Testis (tissue), 2 donors: ENCODE results near the gene TLR4.

Experiments used
- POLR2A ChIP-seq: fragments of 450-650 bp; IDR thresholded peaks from one replicate; pipeline ENCODE4 v1.6.1; 2017; ENCODE audit warnings: antibody characterized with exemption, mild to moderate bottlenecking, moderate library complexity
- TF ChIP-seq, protein P1 (sequence below), 3 experiments: fragments of 450-650 bp in 2 of 3; fragments of 200-600 bp in 1 of 3; sonication (generic) in 1 of 3; IDR thresholded peaks; one replicate each; pipeline ENCODE4 v1.5.1; 2016 to 2019; ENCODE audit warnings: antibody characterized with exemption in 3 of 3, mild to moderate bottlenecking in 2 of 3, moderate library complexity in 1 of 3

DNA sequence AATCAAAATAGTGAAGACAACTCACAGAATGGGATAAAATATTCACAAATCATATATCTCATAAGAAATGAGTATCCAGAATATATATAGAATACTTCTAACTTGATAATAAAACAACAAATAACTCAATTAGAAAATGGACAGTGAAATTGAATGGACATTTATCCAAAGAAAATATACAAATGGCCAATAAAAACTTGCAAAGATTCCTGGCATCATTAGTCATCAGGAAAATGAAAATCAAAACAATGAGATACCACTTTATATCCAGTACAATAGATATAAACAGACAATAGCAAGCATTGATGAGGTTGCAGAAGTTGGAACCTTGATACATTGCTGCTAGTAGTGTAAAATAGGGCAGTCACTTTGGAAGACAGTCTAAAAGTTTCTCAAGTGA, 12.8 kb upstream of the TLR4 start:
- TF ChIP-seq, protein P1, sequence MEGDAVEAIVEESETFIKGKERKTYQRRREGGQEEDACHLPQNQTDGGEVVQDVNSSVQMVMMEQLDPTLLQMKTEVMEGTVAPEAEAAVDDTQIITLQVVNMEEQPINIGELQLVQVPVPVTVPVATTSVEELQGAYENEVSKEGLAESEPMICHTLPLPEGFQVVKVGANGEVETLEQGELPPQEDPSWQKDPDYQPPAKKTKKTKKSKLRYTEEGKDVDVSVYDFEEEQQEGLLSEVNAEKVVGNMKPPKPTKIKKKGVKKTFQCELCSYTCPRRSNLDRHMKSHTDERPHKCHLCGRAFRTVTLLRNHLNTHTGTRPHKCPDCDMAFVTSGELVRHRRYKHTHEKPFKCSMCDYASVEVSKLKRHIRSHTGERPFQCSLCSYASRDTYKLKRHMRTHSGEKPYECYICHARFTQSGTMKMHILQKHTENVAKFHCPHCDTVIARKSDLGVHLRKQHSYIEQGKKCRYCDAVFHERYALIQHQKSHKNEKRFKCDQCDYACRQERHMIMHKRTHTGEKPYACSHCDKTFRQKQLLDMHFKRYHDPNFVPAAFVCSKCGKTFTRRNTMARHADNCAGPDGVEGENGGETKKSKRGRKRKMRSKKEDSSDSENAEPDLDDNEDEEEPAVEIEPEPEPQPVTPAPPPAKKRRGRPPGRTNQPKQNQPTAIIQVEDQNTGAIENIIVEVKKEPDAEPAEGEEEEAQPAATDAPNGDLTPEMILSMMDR (IDR thresholded peaks at IDR 0.05) = no peak
- TF ChIP-seq POLR2A = no peak
